Endodermal cell (in vitro differentiated cells): ENCODE data around the gene GPHN. TPM values are rescaled to one million over a fixed set of nuclear protein-coding genes. Genes with fewer than 3 reads are reported as not detected.

Source experiments
- DNase-seq: peaks from one replicate; pipeline ENCODE4 v3.0.0-alpha.2; 2017
- H3K27ac ChIP-seq: 2 replicates; pipeline ENCODE4 v1.5.1; 2013; ENCODE audit warnings: mild to moderate bottlenecking, low read depth, low read length, moderate library complexity
- H3K27me3 ChIP-seq: 2 replicates; pipeline ENCODE4 v1.6.1; 2013; ENCODE audit warnings: mild to moderate bottlenecking, low read length, moderate library complexity; ENCODE audit not compliant: insufficient read depth, control insufficient read depth, poor library complexity, severe bottlenecking
- H3K36me3 ChIP-seq: 2 replicates; pipeline ENCODE4 v1.7.0; 2013; ENCODE audit warnings: mild to moderate bottlenecking, low read length, moderate library complexity; ENCODE audit not compliant: control insufficient read depth, insufficient read depth
- H3K4me1 ChIP-seq: one replicate; pipeline ENCODE4 v1.7.0; 2013; ENCODE audit warnings: low read length; ENCODE audit not compliant: control insufficient read depth, insufficient read depth
- H3K4me3 ChIP-seq: 2 replicates; pipeline ENCODE4 v1.5.1; 2013; ENCODE audit warnings: mild to moderate bottlenecking, low read length, moderate library complexity
- H3K9ac ChIP-seq: 2 replicates; pipeline ENCODE4 v1.6.1; 2013; ENCODE audit warnings: mild to moderate bottlenecking, low read length, moderate library complexity; ENCODE audit not compliant: poor library complexity, severe bottlenecking; ENCODE audit errors: extremely low read depth
- H3K9me3 ChIP-seq: 2 replicates; pipeline ENCODE4 v1.6.1; 2013; ENCODE audit warnings: mild to moderate bottlenecking, low read length, moderate library complexity; ENCODE audit not compliant: control insufficient read depth
- H3K27ac Mint-ChIP-seq: 2 replicates; pipeline ENCODE4 v1.8.0; 2020; ENCODE audit warnings: mixed read lengths
- H3K27me3 Mint-ChIP-seq: 2 replicates; pipeline ENCODE4 v1.8.0; 2021; ENCODE audit warnings: mild to moderate bottlenecking, mixed read lengths; ENCODE audit not compliant: insufficient read depth
- H3K36me3 Mint-ChIP-seq: 2 replicates; pipeline ENCODE4 v1.8.0; 2020; ENCODE audit warnings: low read depth, mixed read lengths
- H3K4me1 Mint-ChIP-seq: 2 replicates; pipeline ENCODE4 v1.8.0; 2020; ENCODE audit warnings: mixed read lengths
- H3K4me3 Mint-ChIP-seq: 2 replicates; pipeline ENCODE4 v1.8.0; 2020; ENCODE audit warnings: mild to moderate bottlenecking, moderate library complexity, mixed read lengths
- H3K9me3 Mint-ChIP-seq: 2 replicates; pipeline ENCODE4 v1.8.0; 2020; ENCODE audit warnings: mild to moderate bottlenecking, mixed read lengths
- WGBS, 2 experiments: methylation state at CpG; one replicate each; pipeline versions ENCODE4 v1.1.5 to v1.1.7; 2013; ENCODE audit warnings: missing lambda C conversion rate in 2 of 2, mixed read lengths in 1 of 2; ENCODE audit not compliant: insufficient coverage in 1 of 2, insufficient read length in 1 of 2; 5-methylcytosine and 5-hydroxymethylcytosine counted together
- total RNA-seq, 2 donors: library from RNA; stranded (reverse); fragmentation: NEBNext Ultra II Directional in 1 of 2; extraction: Animal tissue kit (Norgen Biotek cat#: 25700) in 1 of 2; gene quantifications; 2 replicates in 1 of 2; 3 replicates in 1 of 2; pipeline ENCODE4 v1.2.1, GENCODE V29; 2021
- TF ChIP-seq, protein P1 (sequence below): fragments of 200-600 bp; sonication (generic); conservative IDR thresholded peaks from 2 replicates; pipeline ENCODE4 v1.5.0; 2021; ENCODE audit warnings: antibody characterized with exemption, mild to moderate bottlenecking

Gene GPHN
- total RNA-seq, 2 donors from 2014 or later: 12.4 to 15.0 TPM

DNA sequence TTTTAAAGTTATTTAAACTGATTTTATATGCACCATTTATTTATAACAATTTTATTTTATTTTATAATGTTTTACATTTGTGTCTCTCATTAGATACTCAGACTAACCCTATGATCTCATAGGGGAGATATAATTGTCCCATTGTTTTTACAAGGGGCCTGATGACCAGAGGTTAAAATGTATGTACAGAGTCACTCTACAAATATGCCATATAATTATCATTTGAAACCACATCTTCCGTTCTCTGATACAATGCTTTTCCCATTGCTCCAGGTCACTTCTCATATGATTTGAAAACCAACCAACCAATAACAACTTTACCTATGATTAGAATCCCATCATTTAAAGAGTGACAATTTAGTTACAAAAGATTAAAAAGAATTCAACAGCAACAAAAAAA is 137.8 kb downstream of the GPHN start:
- TF ChIP-seq, protein P1, sequence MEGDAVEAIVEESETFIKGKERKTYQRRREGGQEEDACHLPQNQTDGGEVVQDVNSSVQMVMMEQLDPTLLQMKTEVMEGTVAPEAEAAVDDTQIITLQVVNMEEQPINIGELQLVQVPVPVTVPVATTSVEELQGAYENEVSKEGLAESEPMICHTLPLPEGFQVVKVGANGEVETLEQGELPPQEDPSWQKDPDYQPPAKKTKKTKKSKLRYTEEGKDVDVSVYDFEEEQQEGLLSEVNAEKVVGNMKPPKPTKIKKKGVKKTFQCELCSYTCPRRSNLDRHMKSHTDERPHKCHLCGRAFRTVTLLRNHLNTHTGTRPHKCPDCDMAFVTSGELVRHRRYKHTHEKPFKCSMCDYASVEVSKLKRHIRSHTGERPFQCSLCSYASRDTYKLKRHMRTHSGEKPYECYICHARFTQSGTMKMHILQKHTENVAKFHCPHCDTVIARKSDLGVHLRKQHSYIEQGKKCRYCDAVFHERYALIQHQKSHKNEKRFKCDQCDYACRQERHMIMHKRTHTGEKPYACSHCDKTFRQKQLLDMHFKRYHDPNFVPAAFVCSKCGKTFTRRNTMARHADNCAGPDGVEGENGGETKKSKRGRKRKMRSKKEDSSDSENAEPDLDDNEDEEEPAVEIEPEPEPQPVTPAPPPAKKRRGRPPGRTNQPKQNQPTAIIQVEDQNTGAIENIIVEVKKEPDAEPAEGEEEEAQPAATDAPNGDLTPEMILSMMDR: no peak
- no peak for DNase-seq
- H3K36me3 ChIP-seq: no peaks in the 10 kb centered on the region
- H3K36me3 Mint-ChIP-seq: no peaks in the 10 kb centered on the region
- 67 to 89% methylated on average over 1 of the region's 1 CpG for WGBS, 2 experiments
- H3K4me3 ChIP-seq: no peak overlapping the region
- H3K4me3 Mint-ChIP-seq: no peak overlapping the region
- H3K27me3 Mint-ChIP-seq: no peaks in the 10 kb centered on the region
- H3K27ac ChIP-seq: no peak overlapping the region
- H3K9me3 ChIP-seq: no peaks in the 10 kb centered on the region
- H3K9me3 Mint-ChIP-seq: no peaks in the 10 kb centered on the region
- no peak overlapping the region for H3K27ac Mint-ChIP-seq
- no peaks in the 10 kb centered on the region for H3K4me1 ChIP-seq
- H3K4me1 Mint-ChIP-seq: peaks cover 17% of the 10 kb centered on the region
- H3K9ac ChIP-seq: no peak overlapping the region
- H3K27me3 ChIP-seq: no peaks in the 10 kb centered on the region

DNA sequence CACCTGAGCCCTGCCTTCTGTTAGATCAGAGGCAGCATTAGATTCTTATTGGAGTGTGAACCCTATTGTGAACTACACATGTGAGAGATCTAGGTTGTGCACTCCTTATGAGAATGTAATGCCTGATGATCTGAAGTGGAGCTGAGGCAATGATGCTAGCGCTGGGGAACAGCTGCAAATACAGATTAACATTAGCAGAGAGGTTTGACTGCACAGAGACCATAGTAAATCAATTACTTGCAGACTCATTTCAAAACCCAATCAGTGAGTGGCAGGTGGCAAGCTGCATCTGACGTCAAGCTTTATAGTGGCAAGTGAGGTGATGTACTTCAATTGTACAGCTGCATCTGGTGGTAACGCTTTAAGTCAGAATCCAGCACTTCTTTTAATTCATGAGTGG is 141.6 kb downstream of the GPHN start:
- Histone ChIP-seq H3K4me3 (no peak overlapping the region), H3K9me3 (no peaks in the 10 kb centered on the region), H3K36me3 (no peaks in the 10 kb centered on the region), H3K27me3 (no peaks in the 10 kb centered on the region), H3K27ac (no peak overlapping the region), H3K4me1 (no peaks in the 10 kb centered on the region), H3K9ac (no peak overlapping the region)
- Mint-ChIP-seq H3K9me3 (no peaks in the 10 kb centered on the region), H3K4me1 (peaks cover 10% of the 10 kb centered on the region), H3K36me3 (no peaks in the 10 kb centered on the region), H3K4me3 (no peak overlapping the region), H3K27ac (no peak overlapping the region), H3K27me3 (no peaks in the 10 kb centered on the region)
- 93 to 100% methylated on average over 2 to 3 of the region's 3 CpGs for WGBS, 2 experiments
- TF ChIP-seq, protein P1: no peak
- DNase-seq: no peak

DNA sequence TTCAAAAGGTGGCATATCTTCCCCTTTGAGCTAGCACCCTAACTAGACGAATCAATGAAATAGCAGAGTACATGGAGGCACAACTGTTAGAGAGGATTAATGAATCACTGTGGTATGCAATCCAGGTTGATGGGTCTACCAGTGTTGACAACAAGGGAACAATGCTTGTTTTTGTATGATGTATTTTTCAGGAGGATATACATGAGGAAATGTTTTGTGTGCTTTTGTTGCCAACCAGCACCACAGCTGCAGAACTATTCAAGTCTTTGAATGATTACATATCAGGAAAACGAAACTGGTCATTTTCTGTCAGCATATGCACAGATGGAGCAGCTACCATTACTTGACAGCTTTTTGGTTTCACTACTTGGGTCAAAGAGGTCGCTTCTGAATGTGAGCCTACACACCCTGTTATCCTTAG is 142.6 kb downstream of the GPHN start:
- H3K9me3 ChIP-seq: peaks cover 5% of the 10 kb centered on the region
- Mint-ChIP-seq H3K4me1 (peaks cover 9% of the 10 kb centered on the region), H3K9me3 (peaks cover 2% of the 10 kb centered on the region), H3K27ac (no peak overlapping the region), H3K36me3 (no peaks in the 10 kb centered on the region), H3K4me3 (no peak overlapping the region), H3K27me3 (no peaks in the 10 kb centered on the region)
- H3K36me3 ChIP-seq: no peaks in the 10 kb centered on the region
- H3K27ac ChIP-seq: no peak overlapping the region
- TF ChIP-seq, protein P1: no peak
- H3K4me1 ChIP-seq: no peaks in the 10 kb centered on the region
- WGBS, 2 experiments: 93 to 100% methylated on average over 3 of the region's 3 CpGs
- H3K4me3 ChIP-seq: no peak overlapping the region
- no peak for DNase-seq
- H3K9ac ChIP-seq: no peak overlapping the region
- H3K27me3 ChIP-seq: no peaks in the 10 kb centered on the region
